Smooth muscle cell (in vitro differentiated cells): Measurements from ENCODE around the gene NDUFB10. TPM values are rescaled to one million over a fixed set of nuclear protein-coding genes. Genes with fewer than 3 reads are reported as not detected.
A peak's percentile ranks its signal among the peaks of the same experiment; 100 is the strongest.

Experiments used
- DNase-seq: peaks from one replicate; lab custom pipeline; 2025; ENCODE audit not compliant: unreplicated experiment; lab: John Stamatoyannopoulos, UW
- H2AFZ ChIP-seq: fragments of 200-600 bp; sonication (generic); 2 replicates; pipeline ENCODE4 v1.6.0; 2016; ENCODE audit warnings: antibody characterized with exemption, low read depth, mild to moderate bottlenecking
- H3F3A ChIP-seq: fragments of 200-600 bp; sonication (generic); 2 replicates; pipeline ENCODE4 v1.6.0; 2017; ENCODE audit warnings: antibody characterized with exemption, low read depth
- H3K27ac ChIP-seq: fragments of 200-600 bp; sonication (generic); 2 replicates; pipeline ENCODE4 v1.5.1; 2016; ENCODE audit warnings: low read depth, mild to moderate bottlenecking
- H3K27me3 ChIP-seq: fragments of 200-600 bp; sonication (generic); 2 replicates; pipeline ENCODE4 v1.6.1; 2016; ENCODE audit warnings: low read depth, mild to moderate bottlenecking
- H3K36me3 ChIP-seq: fragments of 200-600 bp; sonication (generic); 2 replicates; pipeline ENCODE4 v1.5.1; 2016; ENCODE audit warnings: low read depth
- H3K4me1 ChIP-seq: fragments of 200-600 bp; sonication (generic); 2 replicates; pipeline ENCODE4 v1.5.1; 2016; ENCODE audit warnings: low read depth
- H3K4me2 ChIP-seq: fragments of 200-600 bp; sonication (generic); 2 replicates; pipeline ENCODE4 v1.6.0; 2016; ENCODE audit warnings: mild to moderate bottlenecking
- H3K4me3 ChIP-seq: fragments of 200-600 bp; sonication (generic); 2 replicates; pipeline ENCODE4 v1.5.1; 2016; ENCODE audit warnings: mild to moderate bottlenecking
- H3K79me2 ChIP-seq: fragments of 200-600 bp; sonication (generic); 2 replicates; pipeline ENCODE4 v1.6.0; 2016; ENCODE audit warnings: low read depth, mild to moderate bottlenecking
- H3K9ac ChIP-seq: fragments of 200-600 bp; sonication (generic); 2 replicates; pipeline ENCODE4 v1.6.0; 2016; ENCODE audit warnings: low read depth
- H3K9me3 ChIP-seq: fragments of 200-600 bp; sonication (generic); replicated peaks from 2 replicates; pipeline ENCODE4 v1.5.1; 2016; ENCODE audit warnings: low read depth
- H4K20me1 ChIP-seq: fragments of 200-600 bp; sonication (generic); 2 replicates; pipeline ENCODE4 v1.6.0; 2016; ENCODE audit warnings: low read depth
- WGBS: methylation state at CpG from one replicate; pipeline ENCODE4 v1.1.7; 2016; ENCODE audit warnings: low lambda C conversion rate; 5-methylcytosine and 5-hydroxymethylcytosine counted together
- polyA plus RNA-seq: library from polyadenylated mRNA; unstranded; fragments of >200 nt; fragmentation: Nextera tagmentation; extraction: Ambion mirVana; gene quantifications from 2 replicates; pipeline ENCODE4 v1.2.1, GENCODE V29; 2016
- small RNA-seq: library from RNA; depleted of rRNA; stranded (forward); fragments of <200 nt; gene quantifications from one replicate; pipeline ENCODE3, GENCODE V24; 2014
- total RNA-seq: library from RNA; depleted of rRNA; stranded (reverse); fragments of >200 nt; gene quantifications from 2 replicates; pipeline ENCODE4 v1.2.3, GENCODE V29; 2014
- TF ChIP-seq, protein P1 (sequence below): fragments of 200-600 bp; sonication (generic); IDR thresholded peaks from 2 replicates; pipeline ENCODE4 v1.5.1; 2017; ENCODE audit warnings: borderline replicate concordance, mild to moderate bottlenecking, antibody characterized with exemption; ENCODE audit not compliant: insufficient read depth, poor library complexity, severe bottlenecking

NDUFB10 gene
- total and polyA plus RNA-seq, 2 experiments from 2014 or later = 176 to 295 TPM

DNA sequence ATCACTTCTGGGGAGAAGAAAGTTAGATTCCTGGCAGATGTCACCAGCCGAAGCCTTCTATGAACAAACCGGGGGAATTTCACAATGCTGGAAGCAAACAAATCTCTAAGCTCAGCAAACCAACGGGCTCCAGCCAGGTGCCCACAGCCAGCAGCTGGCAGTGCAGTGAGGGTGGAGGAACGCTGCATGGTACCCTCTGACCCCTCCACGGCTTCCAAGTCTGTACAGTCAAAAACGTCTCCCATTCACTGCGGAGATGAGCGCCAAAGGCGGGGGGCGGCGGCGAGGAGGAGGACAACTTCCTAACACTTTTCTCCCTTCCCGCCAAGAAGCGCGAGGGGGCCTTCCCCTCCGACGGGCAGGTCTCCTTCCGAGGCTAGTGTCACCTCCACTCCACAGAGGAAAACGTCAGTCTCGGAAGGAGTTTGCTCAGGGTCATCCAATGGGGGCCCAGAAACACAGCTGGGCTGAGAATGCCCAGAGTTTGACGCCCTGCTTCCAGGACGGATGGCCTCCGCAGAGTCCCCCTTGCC lies 49.4 kb downstream of the NDUFB10 start:
- Histone ChIP-seq H3K4me1 (peaks cover 27% of the 10 kb centered on the region), H3K27me3 (no peaks in the 10 kb centered on the region), H3K27ac (peak overlapping the region; percentile 79), H3K9me3 (no peaks in the 10 kb centered on the region), H3K4me2 (peak overlapping the region; percentile 90), H3F3A (no peaks in the 10 kb centered on the region), H2AFZ (no peak overlapping the region), H3K9ac (peak overlapping the region; percentile 88), H3K4me3 (peak overlapping the region; percentile 98), H4K20me1 (peaks cover 56% of the 10 kb centered on the region), H3K79me2 (peaks cover 55% of the 10 kb centered on the region), H3K36me3 (no peaks in the 10 kb centered on the region)
- WGBS = 11% methylated on average over 23 of the region's 23 CpGs
- TF ChIP-seq, protein P1, sequence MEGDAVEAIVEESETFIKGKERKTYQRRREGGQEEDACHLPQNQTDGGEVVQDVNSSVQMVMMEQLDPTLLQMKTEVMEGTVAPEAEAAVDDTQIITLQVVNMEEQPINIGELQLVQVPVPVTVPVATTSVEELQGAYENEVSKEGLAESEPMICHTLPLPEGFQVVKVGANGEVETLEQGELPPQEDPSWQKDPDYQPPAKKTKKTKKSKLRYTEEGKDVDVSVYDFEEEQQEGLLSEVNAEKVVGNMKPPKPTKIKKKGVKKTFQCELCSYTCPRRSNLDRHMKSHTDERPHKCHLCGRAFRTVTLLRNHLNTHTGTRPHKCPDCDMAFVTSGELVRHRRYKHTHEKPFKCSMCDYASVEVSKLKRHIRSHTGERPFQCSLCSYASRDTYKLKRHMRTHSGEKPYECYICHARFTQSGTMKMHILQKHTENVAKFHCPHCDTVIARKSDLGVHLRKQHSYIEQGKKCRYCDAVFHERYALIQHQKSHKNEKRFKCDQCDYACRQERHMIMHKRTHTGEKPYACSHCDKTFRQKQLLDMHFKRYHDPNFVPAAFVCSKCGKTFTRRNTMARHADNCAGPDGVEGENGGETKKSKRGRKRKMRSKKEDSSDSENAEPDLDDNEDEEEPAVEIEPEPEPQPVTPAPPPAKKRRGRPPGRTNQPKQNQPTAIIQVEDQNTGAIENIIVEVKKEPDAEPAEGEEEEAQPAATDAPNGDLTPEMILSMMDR = no peak
- DNase-seq = no peak

DNA sequence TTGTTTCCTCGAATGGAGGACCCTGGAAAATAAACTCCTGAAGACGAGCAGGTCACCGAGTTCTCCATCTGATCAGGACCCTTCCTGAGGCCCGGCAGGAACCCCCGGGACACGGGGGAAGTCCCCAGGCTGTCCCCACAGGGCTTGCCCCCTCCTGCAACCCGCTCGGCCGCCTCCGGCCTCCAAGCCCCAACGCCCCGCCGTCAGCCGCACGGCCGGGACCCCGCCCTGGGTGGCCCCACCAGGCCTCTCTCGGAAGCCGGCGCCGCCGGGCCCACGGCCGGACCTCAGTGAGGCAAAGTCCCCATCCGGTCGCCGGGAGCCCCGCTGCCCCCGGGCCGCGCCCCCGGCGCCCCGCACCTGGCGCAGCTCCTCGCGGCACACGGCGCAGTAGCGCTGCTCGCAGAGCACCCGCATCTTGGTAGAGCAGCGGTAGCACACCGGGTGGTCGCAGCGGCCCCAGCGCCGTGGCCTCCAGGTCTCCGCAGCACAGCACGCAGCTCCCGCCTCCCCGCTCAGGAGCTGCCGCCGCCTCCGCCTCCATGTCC lies 49.9 kb downstream of the NDUFB10 start:
- Histone ChIP-seq H3K4me2 (peak overlapping the region; percentile 90), H3K4me3 (peak overlapping the region; percentile 98), H3K27me3 (no peaks in the 10 kb centered on the region), H4K20me1 (peaks cover 50% of the 10 kb centered on the region), H3F3A (no peaks in the 10 kb centered on the region), H3K36me3 (no peaks in the 10 kb centered on the region), H3K79me2 (peaks cover 52% of the 10 kb centered on the region), H3K4me1 (peaks cover 23% of the 10 kb centered on the region), H3K9me3 (no peaks in the 10 kb centered on the region), H2AFZ (no peak overlapping the region), H3K27ac (peak overlapping the region; percentile 79), H3K9ac (peak overlapping the region; percentile 88)
- 2% methylated on average over 6 of the region's 55 CpGs for WGBS
- DNase-seq = no peak
- TF ChIP-seq, protein P1 = no peak

DNA sequence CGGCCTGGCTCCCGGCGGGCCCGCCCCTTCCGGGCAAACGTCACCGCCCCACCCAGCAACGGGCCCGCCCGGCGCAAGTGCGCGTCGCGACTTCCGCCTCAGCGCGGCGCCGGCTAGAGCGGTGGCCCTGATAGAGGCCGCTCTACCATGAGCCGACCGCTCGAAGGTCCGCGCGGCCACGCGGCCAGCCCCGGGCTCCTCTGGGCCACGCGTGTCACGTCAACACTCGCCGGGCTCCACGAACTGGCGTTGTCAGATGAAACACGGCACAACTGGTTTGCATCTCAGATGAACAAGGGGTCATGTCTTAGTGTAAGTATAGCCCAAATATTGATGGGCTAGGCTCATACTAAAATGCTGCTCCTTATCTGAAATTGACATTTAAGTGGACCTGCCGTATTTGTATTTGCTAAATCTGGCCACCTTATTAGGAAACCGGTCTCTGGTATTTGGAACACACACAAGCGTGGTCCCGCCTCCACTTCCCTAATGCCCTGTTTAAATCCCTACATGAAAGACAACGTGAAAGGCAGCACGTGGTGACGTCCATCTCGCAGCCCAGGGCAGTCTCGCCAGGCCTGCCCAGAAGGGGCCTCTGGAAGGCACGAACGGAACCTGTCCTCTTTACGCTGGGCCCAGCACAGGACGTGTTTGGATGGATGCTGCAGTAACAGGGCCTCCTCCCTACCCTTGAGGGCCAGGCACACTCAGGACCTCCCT lies 50.6 kb downstream of the NDUFB10 start, which contains the start of gene ZNF598:
Gene ZNF598, minus strand, starts transcription at position 31 of the 720 bp plus-strand sequence.
- Histone ChIP-seq H3K36me3 (no peaks in the 10 kb centered on the region), H3K79me2 (peaks cover 45% of the 10 kb centered on the region), H2AFZ (peak within 1 kb of the TSS; percentile 97), H3K9ac (peak within 1 kb of the TSS; percentile 88), H3K4me3 (peak within 1 kb of the TSS; percentile 98), H3K9me3 (no peaks in the 10 kb centered on the region), H3F3A (no peaks in the 10 kb centered on the region), H3K27me3 (no peaks in the 10 kb centered on the region), H4K20me1 (peaks cover 43% of the 10 kb centered on the region), H3K4me1 (peaks cover 21% of the 10 kb centered on the region), H3K4me2 (peak within 1 kb of the TSS; percentile 97), H3K27ac (peak within 1 kb of the TSS; percentile 94)
- 3% methylated on average over 50 of the region's 52 CpGs for WGBS
- TF ChIP-seq, protein P1 = no peak
- peak; percentile 33 for DNase-seq

Small RNAs within 50 kb of the gene (small RNA-seq; reads per million reads assigned to genes)
- gene AC005363.2 (not detected), gene SNORA10 (not detected), gene SNORA64 (not detected)

Other genes starting within 250 kb of the NDUFB10 start
- 38.0 and 56.7 TPM in 2 replicates for gene NME3, start 188.0 kb upstream of the NDUFB10 start, total RNA-seq
- 85.4 and 94.3 TPM in 2 replicates for gene NME3, start 188.0 kb upstream of the NDUFB10 start, polyA plus RNA-seq
- gene EME2, start 186.7 kb upstream of the NDUFB10 start, total RNA-seq = 3.6 and 4.4 TPM in 2 replicates
- 3.8 and 7.6 TPM in 2 replicates for gene EME2, start 186.7 kb upstream of the NDUFB10 start, polyA plus RNA-seq
- 56.7 and 62.9 TPM in 2 replicates for gene MRPS34, start 186.4 kb upstream of the NDUFB10 start, total RNA-seq
- gene MRPS34, start 186.4 kb upstream of the NDUFB10 start, polyA plus RNA-seq = 111 and 122 TPM in 2 replicates
- 23.0 and 25.1 TPM in 2 replicates for gene SPSB3, start 177.0 kb upstream of the NDUFB10 start, total RNA-seq
- 49.8 and 60.3 TPM in 2 replicates for gene SPSB3, start 177.0 kb upstream of the NDUFB10 start, polyA plus RNA-seq
- gene NUBP2, start 176.6 kb upstream of the NDUFB10 start, total RNA-seq = 32.9 and 48.0 TPM in 2 replicates
- gene NUBP2, start 176.6 kb upstream of the NDUFB10 start, polyA plus RNA-seq = 80.8 and 86.7 TPM in 2 replicates
- 0.58 TPM in 1 of 2 replicates, not detected in the other for gene IGFALS, start 165.8 kb upstream of the NDUFB10 start, total RNA-seq
- gene IGFALS, start 165.8 kb upstream of the NDUFB10 start, polyA plus RNA-seq = 0.45 TPM in 1 of 2 replicates, not detected in the other
- gene HAGH, start 132.7 kb upstream of the NDUFB10 start, total RNA-seq = 20.7 and 20.9 TPM in 2 replicates
- 42.6 and 43.0 TPM in 2 replicates for gene HAGH, start 132.7 kb upstream of the NDUFB10 start, polyA plus RNA-seq
- 25.0 and 32.4 TPM in 2 replicates for gene FAHD1, start 132.3 kb upstream of the NDUFB10 start, total RNA-seq
- gene FAHD1, start 132.3 kb upstream of the NDUFB10 start, polyA plus RNA-seq = 32.4 and 32.8 TPM in 2 replicates
- 0.18 and 0.22 TPM in 2 replicates for gene MEIOB, start 87.4 kb upstream of the NDUFB10 start, total RNA-seq
- gene MEIOB, start 87.4 kb upstream of the NDUFB10 start, polyA plus RNA-seq = 1.7 TPM in 1 of 2 replicates, not detected in the other
- gene HS3ST6, start 41.1 kb upstream of the NDUFB10 start, total RNA-seq = not detected in 2 replicates
- not detected in 2 replicates for gene HS3ST6, start 41.1 kb upstream of the NDUFB10 start, polyA plus RNA-seq
- 9.4 and 9.9 TPM in 2 replicates for gene MSRB1, start 16.3 kb upstream of the NDUFB10 start, total RNA-seq
- gene MSRB1, start 16.3 kb upstream of the NDUFB10 start, polyA plus RNA-seq = 21.8 TPM in 2 replicates
- gene RPL3L, start 4.8 kb upstream of the NDUFB10 start, total RNA-seq = not detected in 2 replicates
- 0.21 TPM in 1 of 2 replicates, not detected in the other for gene RPL3L, start 4.8 kb upstream of the NDUFB10 start, polyA plus RNA-seq
- gene RPS2, start 5.3 kb downstream of the NDUFB10 start, total RNA-seq = 2,263 and 2,576 TPM in 2 replicates
- gene RPS2, start 5.3 kb downstream of the NDUFB10 start, polyA plus RNA-seq = 2,041 and 2,061 TPM in 2 replicates
- not detected in 2 replicates for gene RNF151, start 7.3 kb downstream of the NDUFB10 start, total RNA-seq
- gene RNF151, start 7.3 kb downstream of the NDUFB10 start, polyA plus RNA-seq = not detected in 2 replicates
- 25.8 and 28.5 TPM in 2 replicates for gene TBL3, start 12.5 kb downstream of the NDUFB10 start, total RNA-seq
- 62.0 and 81.7 TPM in 2 replicates for gene TBL3, start 12.5 kb downstream of the NDUFB10 start, polyA plus RNA-seq
- gene NOXO1, start 21.9 kb downstream of the NDUFB10 start, total RNA-seq = 0.13 TPM in 1 of 2 replicates, not detected in the other
- gene NOXO1, start 21.9 kb downstream of the NDUFB10 start, polyA plus RNA-seq = 0.35 and 1.7 TPM in 2 replicates
- 12.1 and 15.1 TPM in 2 replicates for gene GFER, start 24.7 kb downstream of the NDUFB10 start, total RNA-seq
- 33.5 and 41.2 TPM in 2 replicates for gene GFER, start 24.7 kb downstream of the NDUFB10 start, polyA plus RNA-seq
- gene SYNGR3, start 30.4 kb downstream of the NDUFB10 start, total RNA-seq = 3.0 and 4.4 TPM in 2 replicates
- gene SYNGR3, start 30.4 kb downstream of the NDUFB10 start, polyA plus RNA-seq = 8.7 and 16.8 TPM in 2 replicates
- gene ZNF598, start 50.3 kb downstream of the NDUFB10 start, total RNA-seq = 23.2 and 27.2 TPM in 2 replicates
- 27.9 and 32.7 TPM in 2 replicates for gene ZNF598, start 50.3 kb downstream of the NDUFB10 start, polyA plus RNA-seq
- 13.1 and 30.9 TPM in 2 replicates for gene NPW, start 60.2 kb downstream of the NDUFB10 start, total RNA-seq
- gene NPW, start 60.2 kb downstream of the NDUFB10 start, polyA plus RNA-seq = 185 and 193 TPM in 2 replicates
- gene NHERF2, start 67.4 kb downstream of the NDUFB10 start, total RNA-seq = 14.4 and 21.8 TPM in 2 replicates
- gene NHERF2, start 67.4 kb downstream of the NDUFB10 start, polyA plus RNA-seq = 40.2 and 56.8 TPM in 2 replicates
- 14.6 and 23.8 TPM in 2 replicates for gene NTHL1, start 88.3 kb downstream of the NDUFB10 start, total RNA-seq
- gene NTHL1, start 88.3 kb downstream of the NDUFB10 start, polyA plus RNA-seq = 36.5 and 39.3 TPM in 2 replicates
- gene TSC2, start 88.4 kb downstream of the NDUFB10 start, total RNA-seq = 29.7 and 64.5 TPM in 2 replicates
- gene TSC2, start 88.4 kb downstream of the NDUFB10 start, polyA plus RNA-seq = 74.7 and 110 TPM in 2 replicates
- gene PKD1, start 176.4 kb downstream of the NDUFB10 start, total RNA-seq = 68.2 and 70.1 TPM in 2 replicates
- 47.9 and 71.3 TPM in 2 replicates for gene PKD1, start 176.4 kb downstream of the NDUFB10 start, polyA plus RNA-seq
- not detected in 2 replicates for gene RAB26, start 189.1 kb downstream of the NDUFB10 start, total RNA-seq
- gene RAB26, start 189.1 kb downstream of the NDUFB10 start, polyA plus RNA-seq = 1.3 and 3.4 TPM in 2 replicates
- 52.6 and 59.9 TPM in 2 replicates for gene TRAF7, start 196.2 kb downstream of the NDUFB10 start, total RNA-seq
- 27.5 and 28.0 TPM in 2 replicates for gene TRAF7, start 196.2 kb downstream of the NDUFB10 start, polyA plus RNA-seq
- 0.45 TPM in 2 replicates for gene CASKIN1, start 237.1 kb downstream of the NDUFB10 start, total RNA-seq
- gene CASKIN1, start 237.1 kb downstream of the NDUFB10 start, polyA plus RNA-seq = 0.09 and 0.77 TPM in 2 replicates
- gene MLST8, start 245.9 kb downstream of the NDUFB10 start, total RNA-seq = 37.2 and 38.1 TPM in 2 replicates
- gene MLST8, start 245.9 kb downstream of the NDUFB10 start, polyA plus RNA-seq = 61.8 and 67.0 TPM in 2 replicates